HG03159 (cell line): ENCODE results near the gene PSMB2.

Source experiments
- ATAC-seq: cut with Tn5 transposase; IDR thresholded peaks from one replicate; pipeline ENCODE4 v1.9.1; 2021; ENCODE audit warnings: mild to moderate bottlenecking, moderate library complexity; ENCODE audit not compliant: unreplicated experiment

Gene PSMB2

GRCh38 chr1:35574125-35574654, 67.1 kb downstream of the PSMB2 start:
- no peak for ATAC-seq

DNA sequence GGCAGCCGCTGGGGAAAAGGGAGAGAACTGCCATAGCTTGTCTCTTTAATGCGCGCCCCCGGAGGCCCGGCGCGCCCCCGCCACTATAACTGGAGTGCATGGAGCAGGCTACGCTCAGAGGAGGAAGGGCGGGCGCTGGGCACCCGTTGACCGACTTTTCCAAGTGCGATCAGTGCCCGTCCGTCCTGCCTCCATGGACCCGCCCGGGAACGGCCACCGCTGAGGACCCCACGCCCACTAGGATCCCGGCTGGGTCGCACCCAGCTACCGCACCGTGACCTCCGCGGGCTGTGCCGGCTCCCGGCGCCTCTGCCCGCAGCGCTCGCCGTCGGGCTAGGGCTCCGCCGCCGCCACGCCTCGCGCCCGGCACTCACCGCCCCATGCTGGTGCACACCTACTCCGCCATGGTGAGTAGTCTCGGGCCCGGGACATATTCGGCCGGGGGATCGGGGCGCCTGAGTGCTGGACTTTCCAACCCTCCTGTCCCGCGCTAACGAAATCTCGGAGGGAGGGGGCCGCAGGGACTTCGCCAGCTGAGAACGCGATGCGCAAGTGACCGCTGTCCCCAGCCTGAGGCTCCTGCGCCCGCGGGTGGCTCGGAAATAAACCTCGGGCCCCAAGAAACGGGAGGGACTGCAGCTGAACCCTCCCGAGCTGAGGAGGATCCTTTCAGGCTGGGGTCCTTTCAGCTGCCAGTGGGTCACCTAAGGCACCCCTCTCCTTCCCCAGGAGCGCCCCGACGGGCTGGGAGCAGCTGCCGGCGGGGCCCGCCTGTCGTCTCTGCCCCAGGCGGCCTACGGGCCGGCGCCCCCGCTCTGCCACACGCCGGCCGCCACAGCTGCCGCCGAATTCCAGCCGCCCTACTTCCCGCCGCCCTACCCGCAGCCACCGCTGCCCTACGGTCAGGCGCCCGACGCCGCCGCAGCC, 67.9 kb downstream of the PSMB2 start, which contains the start of gene TFAP2E:
Gene TFAP2E, plus strand, starts transcription at position 117 of the 927 bp plus-strand sequence. Its CDS starts 264 bp downstream, at position 381.
- ATAC-seq: no peak

DNA sequence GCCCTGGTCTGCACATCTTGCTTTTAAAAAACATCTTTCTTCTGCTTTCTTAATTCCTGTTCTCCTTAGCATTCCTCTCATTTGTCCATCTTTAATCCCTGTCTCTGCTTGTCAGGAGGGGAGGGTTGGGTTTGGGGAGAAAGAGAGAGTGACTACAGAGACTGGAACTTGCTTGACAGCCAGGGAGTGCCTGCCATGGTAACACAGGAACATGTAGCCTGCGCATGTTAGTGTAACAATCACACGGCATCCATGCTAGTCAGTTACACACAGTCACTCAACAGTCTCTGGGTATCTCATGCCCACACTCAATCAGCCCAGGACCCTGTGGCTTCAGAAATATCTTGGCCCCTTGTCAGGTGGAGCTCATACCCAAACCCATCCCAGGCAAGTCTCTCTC, 69.0 kb downstream of the PSMB2 start:
- ATAC-seq: no peak

- no peak for ATAC-seq
Measured at GRCh38 chr1:35571263-35571662, 70.1 kb downstream of the PSMB2 start.

DNA sequence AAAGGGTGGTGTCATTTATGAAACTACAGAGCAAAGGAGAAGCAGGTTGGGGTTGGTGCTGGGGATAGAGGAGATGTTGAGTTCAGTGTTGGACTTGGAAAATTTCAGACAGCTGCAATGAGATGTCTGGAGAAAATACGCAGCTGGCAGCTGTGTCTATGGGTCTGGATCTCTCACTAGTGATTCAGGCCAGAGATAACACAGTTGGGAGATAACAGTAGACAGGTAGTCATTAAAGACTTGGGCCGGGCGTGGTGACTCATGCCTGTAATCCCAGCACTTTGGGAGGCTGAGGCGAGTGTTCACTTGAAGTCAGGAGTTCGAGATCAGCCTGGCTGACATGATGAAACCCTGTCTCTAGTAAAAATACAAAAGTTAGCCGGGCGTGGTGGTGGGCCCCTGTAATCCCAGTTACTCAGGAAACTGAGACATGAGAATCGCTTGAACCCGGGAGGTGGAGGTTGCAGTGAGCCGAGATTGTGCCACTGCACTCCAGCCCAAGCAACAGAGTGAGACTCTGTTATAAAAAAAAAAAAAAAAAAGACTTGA, 70.7 kb downstream of the PSMB2 start:
- ATAC-seq: no peak

DNA sequence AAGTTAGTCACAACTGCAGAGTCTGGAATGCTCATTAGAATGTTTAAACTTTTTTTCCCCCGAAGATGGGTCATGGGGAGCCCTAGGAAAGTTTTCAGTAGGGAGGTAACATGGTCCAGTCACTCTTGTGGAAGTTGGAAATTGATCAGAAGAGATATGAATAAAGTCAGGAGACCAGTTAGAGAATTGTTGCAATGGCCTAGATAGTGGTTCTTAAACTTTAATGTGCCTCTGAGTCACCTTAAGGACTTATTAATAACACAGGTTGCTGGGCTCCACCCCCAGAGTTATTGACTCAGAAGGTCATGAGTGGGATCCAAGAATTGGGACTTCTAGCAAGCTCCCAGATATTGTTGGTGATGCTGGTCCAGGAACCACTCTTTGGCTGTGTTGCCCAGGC, 71.4 kb downstream of the PSMB2 start:
- no peak for ATAC-seq

GRCh38 chr1:35568975-35569395, 72.3 kb downstream of the PSMB2 start:
- ATAC-seq: no peak

DNA sequence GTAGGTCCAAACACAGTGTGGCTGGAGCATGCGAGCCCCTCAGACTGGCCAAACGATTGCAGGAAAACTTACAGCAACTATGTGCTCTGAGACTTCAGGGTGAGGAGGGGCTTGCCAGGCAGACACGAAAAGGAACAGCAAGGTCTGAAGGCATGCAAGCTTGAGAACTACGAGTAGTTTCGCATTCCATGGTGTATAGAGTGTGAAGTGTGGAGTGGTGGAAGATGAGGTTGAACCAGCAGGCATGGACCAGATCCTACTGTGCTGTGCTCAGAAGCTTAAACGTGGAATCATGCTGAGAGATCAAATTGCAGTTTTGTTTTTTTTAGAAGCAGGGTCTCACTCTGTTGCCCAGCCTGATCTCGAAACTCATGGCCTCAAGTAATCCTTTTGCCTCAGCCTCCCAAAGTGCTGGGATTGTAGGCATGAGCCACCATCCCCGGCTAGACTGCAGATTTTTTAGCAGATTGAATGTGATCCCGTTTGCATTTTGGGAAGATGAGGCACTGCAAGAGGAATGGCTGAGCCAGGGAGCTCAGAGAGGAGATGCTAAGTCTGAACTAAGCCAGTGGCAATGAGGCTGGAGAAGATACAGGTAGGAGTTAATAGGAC, 73.3 kb downstream of the PSMB2 start:
- no peak for ATAC-seq

DNA sequence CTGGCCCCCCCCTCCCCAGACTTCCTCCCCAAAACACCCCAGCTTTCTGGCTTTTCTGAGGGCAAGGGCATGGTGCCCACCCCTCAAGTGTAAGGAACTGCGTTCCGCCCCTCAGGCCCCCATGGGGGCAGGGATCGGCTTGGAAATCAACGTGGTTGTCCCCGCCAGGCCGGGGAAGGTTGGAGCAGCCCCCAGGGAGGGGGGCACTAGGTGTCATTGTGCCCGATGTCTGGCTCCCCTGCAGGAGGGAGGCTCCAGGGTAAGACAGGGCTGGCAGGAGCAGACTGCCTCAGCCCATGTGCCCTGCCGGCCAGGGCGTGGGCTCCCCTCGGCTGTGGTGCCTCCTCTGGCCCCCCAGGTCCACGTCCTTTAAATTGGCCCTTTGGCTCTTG, 75.6 kb downstream of the PSMB2 start:
- no peak for ATAC-seq

DNA sequence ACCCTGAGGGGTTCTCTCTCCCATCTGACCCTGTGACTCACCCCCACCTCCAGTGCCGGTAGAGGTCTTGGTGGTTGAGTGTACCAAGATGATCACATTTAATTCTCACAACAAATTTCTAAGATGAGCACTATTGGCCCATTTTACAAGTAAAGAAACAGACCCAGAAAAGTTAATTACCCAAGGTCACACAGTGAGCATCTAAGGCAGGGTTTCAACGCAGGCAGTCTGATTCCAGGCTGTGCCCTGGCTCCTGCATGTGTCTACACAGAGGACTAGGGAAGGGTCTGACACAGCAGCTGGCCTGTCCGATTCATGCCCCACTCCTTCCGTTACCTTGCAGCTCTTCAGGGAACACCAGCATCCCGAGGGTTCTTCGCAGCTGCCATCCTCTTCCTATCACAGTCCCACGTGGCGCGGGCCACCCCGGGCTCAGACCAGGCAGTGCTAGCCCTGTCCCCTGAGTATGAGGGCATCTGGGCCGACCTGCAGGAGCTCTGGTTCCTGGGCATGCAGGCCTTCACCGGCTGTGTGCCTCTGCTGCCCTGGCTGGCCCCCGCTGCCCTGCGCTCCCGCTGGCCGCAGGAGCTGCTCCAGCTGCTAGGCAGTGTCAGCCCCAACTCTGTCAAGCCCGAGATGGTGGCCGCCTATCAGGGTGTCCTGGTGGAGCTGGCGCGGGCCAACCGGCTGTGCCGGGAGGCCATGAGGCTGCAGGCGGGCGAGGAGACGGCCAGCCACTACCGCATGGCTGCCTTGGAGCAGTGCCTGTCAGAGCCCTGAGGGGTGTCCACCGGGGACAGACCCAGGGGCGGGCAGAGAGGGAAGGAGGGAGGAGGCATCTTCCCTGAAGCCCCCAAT, 76.2 kb downstream of the PSMB2 start:
- no peak for ATAC-seq

- ATAC-seq: no peak
Measured at GRCh38 chr1:35564037-35564883, 77.1 kb downstream of the PSMB2 start.

DNA sequence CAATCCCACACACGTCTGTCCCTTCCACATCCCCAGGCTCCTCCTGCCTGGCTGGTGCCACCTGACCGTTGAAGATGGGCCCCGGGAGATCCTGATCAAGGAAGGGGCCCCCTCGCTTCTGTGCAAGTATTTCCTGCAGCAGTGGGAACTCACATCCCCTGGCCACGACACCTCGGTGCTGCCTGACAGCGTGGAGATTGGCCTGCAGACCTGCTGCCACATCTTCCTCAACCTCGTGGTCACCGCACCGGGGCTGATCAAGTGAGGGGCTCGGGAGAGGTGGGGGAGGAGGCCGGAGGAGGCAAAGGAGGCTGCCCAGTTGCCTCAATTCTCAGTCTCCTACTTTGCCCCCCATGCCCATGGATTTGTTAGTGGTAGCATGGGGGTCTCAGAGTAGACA, 78.2 kb downstream of the PSMB2 start:
- no peak for ATAC-seq

DNA sequence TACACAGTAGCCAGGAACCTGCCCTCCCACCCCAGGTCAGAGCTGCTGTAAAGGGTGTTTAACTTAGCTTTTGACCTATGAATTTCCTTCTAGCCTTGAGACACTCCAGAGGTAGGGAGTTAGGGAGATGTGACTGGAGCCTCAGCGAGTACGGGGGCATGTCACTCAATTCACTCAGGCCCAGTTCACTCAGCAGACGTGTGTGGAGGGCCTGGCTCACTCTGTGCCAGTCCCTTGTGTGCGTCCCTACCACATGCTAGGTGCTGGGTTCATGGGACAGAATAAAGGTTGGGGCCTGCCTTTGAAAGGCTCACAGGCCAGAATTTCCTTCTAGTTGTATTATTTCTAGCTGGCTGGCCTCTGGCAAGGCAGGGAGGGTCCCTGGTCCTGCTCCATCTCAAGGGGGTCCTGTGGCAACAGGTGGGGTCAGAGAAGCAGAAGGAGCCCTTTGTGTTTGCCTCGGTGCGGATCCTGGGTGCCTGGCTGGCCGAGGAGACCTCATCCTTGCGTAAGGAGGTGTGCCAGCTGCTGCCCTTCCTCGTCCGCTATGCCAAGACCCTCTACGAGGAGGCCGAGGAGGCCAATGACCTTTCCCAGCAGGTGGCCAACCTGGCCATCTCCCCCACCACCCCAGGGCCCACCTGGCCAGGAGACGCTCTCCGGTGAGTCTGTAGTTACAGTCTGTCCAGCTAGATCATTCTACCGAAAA, 79.2 kb downstream of the PSMB2 start:
- no peak for ATAC-seq

DNA sequence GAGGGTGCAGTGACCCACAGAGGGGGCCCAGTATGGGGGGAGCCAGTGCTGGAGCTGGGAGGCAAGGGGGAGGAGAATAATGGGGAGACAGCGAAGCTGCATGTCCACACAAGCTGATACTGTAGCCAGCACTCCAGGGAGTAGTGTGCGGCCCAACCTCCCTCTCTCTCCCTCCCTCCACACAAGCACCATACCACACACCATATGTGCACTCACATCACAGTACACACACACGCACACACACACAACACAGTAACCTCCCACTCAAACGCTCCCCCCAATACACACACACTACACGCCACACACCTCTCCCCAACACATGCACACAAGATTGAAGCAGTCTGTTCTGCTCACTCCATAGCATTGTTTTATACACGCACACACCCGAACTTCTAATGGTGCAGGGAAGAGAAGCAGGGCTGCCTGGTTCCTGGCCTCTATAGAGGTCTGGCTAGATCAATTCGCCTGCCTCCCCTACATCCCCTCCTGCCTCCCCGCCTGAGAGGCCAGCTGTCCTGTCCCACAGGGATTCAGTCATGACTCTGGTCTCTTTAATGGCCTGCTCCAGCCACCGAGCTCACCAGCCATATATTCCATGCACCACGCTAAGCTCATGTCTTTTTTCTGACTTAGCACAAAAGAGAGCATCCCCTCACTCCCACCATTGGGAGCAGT, 79.9 kb downstream of the PSMB2 start:
- no peak for ATAC-seq

GRCh38 chr1:35560256-35561225, 80.8 kb downstream of the PSMB2 start:
- ATAC-seq: no peak

DNA sequence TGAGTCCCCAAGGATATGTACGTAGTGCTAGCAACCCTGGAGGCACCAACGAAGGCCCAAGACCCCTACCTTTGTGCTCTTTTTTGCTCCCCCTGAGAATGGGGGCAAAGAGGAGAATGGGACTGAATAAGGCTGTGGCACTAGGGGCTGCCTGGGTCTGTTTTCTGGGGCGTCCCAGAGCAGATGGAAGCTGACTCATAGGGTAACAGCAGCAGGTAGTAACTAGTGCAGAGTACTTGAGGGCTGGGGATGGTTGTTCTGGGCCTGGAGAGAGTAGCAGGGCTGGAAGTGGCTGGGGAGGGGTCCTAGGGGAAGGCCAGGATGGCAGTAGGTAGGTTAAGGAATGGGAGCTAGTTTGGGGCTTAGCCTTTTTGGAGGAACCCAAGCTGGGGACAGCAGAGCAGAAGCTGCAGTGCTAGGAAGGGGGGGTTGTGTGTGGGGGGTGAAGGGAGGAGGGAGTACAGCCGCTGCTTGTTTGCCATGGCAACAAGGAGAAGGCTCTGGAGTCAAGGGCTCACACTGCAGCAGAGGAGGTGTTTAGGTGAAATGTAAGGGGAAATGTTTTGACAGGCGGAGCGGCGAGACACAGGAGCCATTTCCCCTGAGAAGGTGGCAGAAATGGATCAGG, 81.9 kb downstream of the PSMB2 start:
- ATAC-seq: no peak
